K562 (cell line): ENCODE measurements around the gene DHCR24. TPM values are rescaled to one million over a fixed set of nuclear protein-coding genes. Genes with fewer than 3 reads are reported as not detected.

Experiments used
- ATF6 ChIP-seq: sonication (generic); formaldehyde crosslinking; IDR thresholded peaks from 2 replicates; pipeline ENCODE4 v1.4.0; 2020; ENCODE audit warnings: mild to moderate bottlenecking, missing genetic modification reagents
- CBX2 ChIP-seq: fragments of 200-600 bp; sonication (generic); IDR thresholded peaks from one replicate; pipeline ENCODE4 v1.6.1; 2012; ENCODE audit warnings: mild to moderate bottlenecking, low read length, inconsistent platforms; ENCODE audit not compliant: insufficient read depth, poor library complexity, severe bottlenecking
- CHCHD3 ChIP-seq: fragments of 250-450 bp; sonication (Bioruptor Pico); IDR thresholded peaks from 2 replicates; pipeline ENCODE4 v2.1.2; 2022; ENCODE audit warnings: mild to moderate bottlenecking
- CTCF ChIP-seq, 3 experiments: IDR thresholded peaks in 2 of 3; conservative IDR thresholded peaks in 1 of 3; 2 replicates each; pipeline ENCODE4 v1.5.1; 2011 to 2012; ENCODE audit warnings: low read length in 3 of 3, mild to moderate bottlenecking in 3 of 3, control low read depth in 2 of 3, improper control_type of control experiment in 1 of 3, inconsistent platforms in 1 of 3, low read depth in 1 of 3, mixed read lengths in 1 of 3, moderate library complexity in 1 of 3; ENCODE audit not compliant: insufficient read depth in 2 of 3
- ETV1 ChIP-seq: fragments of 450-650 bp; conservative IDR thresholded peaks from 2 replicates; pipeline ENCODE4 v1.6.1; 2016; ENCODE audit warnings: missing genetic modification characterization, control low read depth, low read depth, missing compliant biosample characterization
- FOXK2 ChIP-seq, 2 experiments: fragments of 450-650 bp; IDR thresholded peaks in 1 of 2; conservative IDR thresholded peaks in 1 of 2; 2 replicates each; pipeline ENCODE4 v1.6.1; 2016; ENCODE audit warnings: low read depth in 2 of 2, mild to moderate bottlenecking in 1 of 2
- HDAC6 ChIP-seq: IDR thresholded peaks from 2 replicates; pipeline ENCODE4 v1.6.1; 2012; ENCODE audit warnings: low read depth, mild to moderate bottlenecking, control low read depth, inconsistent platforms, low read length, moderate library complexity
- JUND ChIP-seq, 2 experiments: IDR thresholded peaks; 2 replicates in 1 of 2; 3 replicates in 1 of 2; pipeline ENCODE4 v1.6.1; 2011; ENCODE audit warnings: borderline replicate concordance in 2 of 2, low read depth in 2 of 2, low read length in 2 of 2, improper control_type of control experiment in 1 of 2, missing biosample characterization in 1 of 2, missing genetic modification characterization in 1 of 2, missing genetic modification reagents in 1 of 2
- NR2C1 ChIP-seq, 2 experiments: fragments of 450-650 bp; IDR thresholded peaks; 2 replicates each; pipeline ENCODE4 v1.6.1; 2017; ENCODE audit warnings: mild to moderate bottlenecking in 2 of 2, antibody characterized with exemption in 1 of 2, inconsistent platforms in 1 of 2, missing compliant biosample characterization in 1 of 2, missing genetic modification characterization in 1 of 2
- RFX1 ChIP-seq: fragments of 450-650 bp; IDR thresholded peaks from 2 replicates; pipeline ENCODE4 v1.6.1; 2016; ENCODE audit warnings: mild to moderate bottlenecking, moderate library complexity
- SAFB2 ChIP-seq: fragments of 200-400 bp; formaldehyde crosslinking; IDR thresholded peaks from 2 replicates; pipeline ENCODE4 v1.6.1; 2018; ENCODE audit warnings: borderline replicate concordance, low read length, low read depth, moderate library complexity; ENCODE audit not compliant: severe bottlenecking
- STAT5A ChIP-seq: IDR thresholded peaks from 2 replicates; pipeline ENCODE4 v1.6.1; 2012; ENCODE audit warnings: low read length, inconsistent platforms, borderline replicate concordance
- TAF9B ChIP-seq: fragments of 450-650 bp; IDR thresholded peaks from 2 replicates; pipeline ENCODE4 v1.6.1; 2018; ENCODE audit warnings: mild to moderate bottlenecking; ENCODE audit not compliant: partially characterized antibody
- TAL1 ChIP-seq: fragments of 450-650 bp; IDR thresholded peaks from 2 replicates; pipeline ENCODE4 v1.6.1; 2016; ENCODE audit warnings: mild to moderate bottlenecking
- TCF7L2 ChIP-seq: fragments of 150-350 bp; IDR thresholded peaks from 2 replicates; pipeline ENCODE4 v1.6.1; 2016; ENCODE audit warnings: low read depth, mild to moderate bottlenecking, low read length, moderate library complexity
- TEAD4 ChIP-seq, 2 experiments: sonication (generic) in 1 of 2; formaldehyde crosslinking in 1 of 2; IDR thresholded peaks; 2 replicates each; pipeline versions ENCODE4 v1.6.1 to v1.8.0; 2012 to 2022; ENCODE audit warnings: borderline replicate concordance in 1 of 2, inconsistent platforms in 1 of 2, low read length in 1 of 2, mild to moderate bottlenecking in 1 of 2, missing genetic modification reagents in 1 of 2
- USF2 ChIP-seq: sonication (generic); formaldehyde crosslinking; IDR thresholded peaks from 2 replicates; pipeline ENCODE4 v1.5.0; 2020; ENCODE audit warnings: missing genetic modification reagents
- ZBTB8A ChIP-seq: fragments of 450-650 bp; IDR thresholded peaks from 2 replicates; pipeline ENCODE4 v1.6.1; 2018; ENCODE audit warnings: mild to moderate bottlenecking, moderate library complexity; ENCODE audit not compliant: partially characterized antibody
- ZC3H4 ChIP-seq: sonication (generic); formaldehyde crosslinking; IDR thresholded peaks from 2 replicates; pipeline ENCODE4 v1.9.0; 2021; ENCODE audit warnings: missing genetic modification reagents, borderline replicate concordance
- ZNF24 ChIP-seq: fragments of 450-650 bp; IDR thresholded peaks from 2 replicates; pipeline ENCODE4 v1.6.1; 2016
- ZNF695 ChIP-seq: fragments of 450-650 bp; formaldehyde crosslinking; IDR thresholded peaks from 2 replicates; pipeline ENCODE4 v1.4.0; 2020; ENCODE audit warnings: mild to moderate bottlenecking, moderate library complexity
- ZNF778 ChIP-seq: fragments of 450-650 bp; formaldehyde crosslinking; IDR thresholded peaks from 2 replicates; pipeline ENCODE4 v1.4.0; 2020; ENCODE audit warnings: mild to moderate bottlenecking, moderate library complexity
- polyA plus RNA-seq, 8 experiments: library from polyadenylated mRNA; depleted of rRNA in 4 of 8; stranded (reverse) in 5 of 8; unstranded in 3 of 8; fragments of >200 nt; fragmentation: Nextera tagmentation in 2 of 8; fragmentation: Illumina TruSeq in 1 of 8; extraction: Ambion mirVana in 2 of 8; extraction: Trizol in 1 of 8; gene quantifications; 2 replicates each; pipeline versions ENCODE4 v1.2.1 to v1.2.3, GENCODE V29; 2011 to 2014; ENCODE audit warnings: inconsistent platforms in 1 of 8, missing spikeins in 1 of 8
- total RNA-seq, 7 experiments: library from RNA; depleted of rRNA in 6 of 7; stranded (reverse); fragments of >200 nt in 6 of 7; fragmentation: Illumina TruSeq in 2 of 7; extraction: Trizol in 2 of 7; gene quantifications; 2 replicates each; pipeline versions ENCODE4 v1.2.1 to v1.2.3, GENCODE V29; 2011 to 2021; ENCODE audit warnings: low replicate concordance in 1 of 7

Gene DHCR24
- total and polyA plus RNA-seq, 9 of the 15 experiments (the other 6 are each of a cell fraction or from before 2014, with no cell fraction given) = 23.4 to 161 (median 79.9) TPM

- TF ChIP-seq TEAD4 (IDR thresholded peaks at IDR 0.05; ENCODE audit: low read length) (peak; percentile 77), TEAD4 (CRISPR knock-in tag; IDR thresholded peaks at IDR 0.05; ENCODE audit: borderline replicate concordance) (no peak), SAFB2 (no peak), NR2C1 (IDR thresholded peaks at IDR 0.05) (no peak), NR2C1 (tag; IDR thresholded peaks at IDR 0.05) (no peak; the same call in 1 of the 2 replicates), ZC3H4 (CRISPR knock-in tag) (no peak), ATF6 (no peak), CTCF (IDR thresholded peaks at IDR 0.05 in 2 of 3, conservative IDR thresholded peaks at IDR 0.05 in 1 of 3; ENCODE audit: insufficient read depth in 2 of 3, low read depth in 1 of 3, low read length in 3 of 3) (0 out of 6 replicates have a peak, but pooled peaks of 1 of the 3 experiments have one; percentile 9), ETV1 (tag) (peak; percentile 53; the same call in 1 of the 2 replicates), ZNF695 (CRISPR knock-in tag) (no peak), JUND (IDR thresholded peaks at IDR 0.05; ENCODE audit: borderline replicate concordance, low read depth, low read length) (peak; percentile 37; the same call in 1 of the 2 replicates), JUND (tag; IDR thresholded peaks at IDR 0.05; ENCODE audit: borderline replicate concordance, low read depth, low read length) (peak; percentile 24; the same call in 1 of the 3 replicates), ZNF24 (no peak), RFX1 (no peak), FOXK2 (conservative IDR thresholded peaks at IDR 0.05 in 1 of 2, IDR thresholded peaks at IDR 0.05 in 1 of 2; ENCODE audit: low read depth in 2 of 2) (peak in 1 of 2 experiments; percentile 65; a peak in 2 of 4 replicates), CBX2 (no peak), TAF9B (no peak), CHCHD3 (CRISPR knock-in tag) (no peak), TCF7L2 (no peak), USF2 (CRISPR knock-in tag) (no peak), STAT5A (0 out of 2 replicates have a peak, but pooled peaks have one; percentile 13), HDAC6 (no peak), ZBTB8A (no peak), ZNF778 (CRISPR knock-in tag) (no peak), TAL1 (no peak)
These were observed 25.8 kb downstream of the DHCR24 start (continued) for GRCh38 chr1:54861070-54861761.
